ENCODE data around the gene WFIKKN2.

Gene WFIKKN2

GRCh38 chr17:50847566-50847965 is 12.2 kb downstream of the WFIKKN2 start:
- ChIA-PET POLR2A (interaction anchor here (1.1 kb wide), 1 partner anchor 106 kb away, joined by 3 read pairs; no protein-coding TSS in a partner anchor), CTCF (interaction anchor here (0.6 to 14.0 kb wide), 4 partner anchors 63 to 306 kb away, joined by 3 to 329 read pairs (median 122); partner anchors contain the start of gene NME1)
- TF ChIP-seq ZNF19 (tag by site-specific recombination; IDR thresholded peaks at IDR 0.05; ENCODE audit: low read depth): no peak
- TF ChIP-seq ZNF292 (tag by site-specific recombination; IDR thresholded peaks at IDR 0.05; ENCODE audit: borderline replicate concordance, low read depth): no peak
- no peak for TF ChIP-seq RBAK (tag by site-specific recombination; IDR thresholded peaks at IDR 0.05)
- Histone ChIP-seq H3K36me3 (ENCODE audit: control insufficient read depth in 2 of 2, insufficient read depth in 1 of 2, low read length in 2 of 2) (no peaks in the 10 kb centered on the region), H3K4me1 (ENCODE audit: control insufficient read depth, insufficient read depth, low read length) (no peaks in the 10 kb centered on the region), H3K4me3 (ENCODE audit: low read depth, low read length) (no peak overlapping the region), H3K9me3 (ENCODE audit: control insufficient read depth, insufficient read depth, low read depth, low read length) (no peaks in the 10 kb centered on the region), H3K27ac (ENCODE audit: extremely low read depth, low read depth, low read length) (no peak overlapping the region)

GRCh38 chr17:50848039-50848438 is 12.7 kb downstream of the WFIKKN2 start:
- Histone ChIP-seq H3K4me3 (ENCODE audit: low read depth, low read length) (no peak overlapping the region), H3K9me3 (ENCODE audit: control insufficient read depth, insufficient read depth, low read depth, low read length) (no peaks in the 10 kb centered on the region), H3K4me1 (ENCODE audit: control insufficient read depth, insufficient read depth, low read length) (no peaks in the 10 kb centered on the region), H3K27ac (ENCODE audit: extremely low read depth, low read depth, low read length) (no peak overlapping the region), H3K36me3 (ENCODE audit: control insufficient read depth in 2 of 2, insufficient read depth in 1 of 2, low read length in 2 of 2) (no peaks in the 10 kb centered on the region)
- POLR2A ChIA-PET: interaction anchor here (1.1 to 2.9 kb wide), 2 partner anchors 19 to 106 kb away, joined by 3 to 13 read pairs; partner anchors contain the start of gene TOB1
- TF ChIP-seq YY1 (tag by site-specific recombination; IDR thresholded peaks at IDR 0.05) (no peak), OVOL3 (tag by site-specific recombination; IDR thresholded peaks at IDR 0.05) (no peak), ZNF175 (tag by site-specific recombination; IDR thresholded peaks at IDR 0.05) (no peak), ZNF518A (tag by site-specific recombination; conservative IDR thresholded peaks at IDR 0.05; ENCODE audit: low read depth) (no peak), GLIS1 (tag by site-specific recombination; IDR thresholded peaks at IDR 0.05) (no peak), ZNF19 (tag by site-specific recombination; IDR thresholded peaks at IDR 0.05; ENCODE audit: low read depth) (no peak), ZNF280D (tag by site-specific recombination; IDR thresholded peaks at IDR 0.05) (no peak)
- CTCF ChIA-PET: interaction anchor here (0.6 to 14.0 kb wide), 7 partner anchors 31 to 305 kb away, joined by 3 to 329 read pairs (median 3); partner anchors contain the start of gene NME1

- POLR2A ChIA-PET: interaction anchor here (2.9 kb wide), 1 partner anchor 18 kb away, joined by 13 read pairs; the partner anchor contains the start of gene TOB1
- Histone ChIP-seq H3K9me3 (ENCODE audit: control insufficient read depth, insufficient read depth, low read depth, low read length) (no peaks in the 10 kb centered on the region), H3K36me3 (ENCODE audit: control insufficient read depth in 2 of 2, insufficient read depth in 1 of 2, low read length in 2 of 2) (no peaks in the 10 kb centered on the region), H3K4me1 (ENCODE audit: control insufficient read depth, insufficient read depth, low read length) (no peaks in the 10 kb centered on the region), H3K4me3 (ENCODE audit: low read depth, low read length) (no peak overlapping the region), H3K27ac (ENCODE audit: extremely low read depth, low read depth, low read length) (no peak overlapping the region)
- CTCF ChIA-PET: interaction anchor here (0.6 to 14.0 kb wide), 8 partner anchors 14 to 212 kb away, joined by 3 to 329 read pairs (median 3); no protein-coding TSS in a partner anchor
- TF ChIP-seq ZSCAN16 (tag by site-specific recombination; IDR thresholded peaks at IDR 0.05) (no peak), ZNF416 (tag by site-specific recombination; IDR thresholded peaks at IDR 0.05) (no peak), INSM2 (tag by site-specific recombination; IDR thresholded peaks at IDR 0.05) (no peak), ZNF670 (tag by site-specific recombination; IDR thresholded peaks at IDR 0.05; ENCODE audit: low read depth) (no peak), ZNF433 (tag by site-specific recombination; IDR thresholded peaks at IDR 0.05; ENCODE audit: low read depth) (no peak), ZNF501 (tag by site-specific recombination; IDR thresholded peaks at IDR 0.05) (no peak), OVOL3 (tag by site-specific recombination; IDR thresholded peaks at IDR 0.05) (no peak), ZNF292 (tag by site-specific recombination; IDR thresholded peaks at IDR 0.05; ENCODE audit: borderline replicate concordance, low read depth) (no peak), ZBTB48 (tag by site-specific recombination; IDR thresholded peaks at IDR 0.05) (no peak), BCL6B (tag by site-specific recombination; IDR thresholded peaks at IDR 0.05) (no peak), ZNF776 (tag by site-specific recombination; IDR thresholded peaks at IDR 0.05; ENCODE audit: borderline replicate concordance) (no peak), ZNF140 (tag by site-specific recombination; IDR thresholded peaks at IDR 0.05) (no peak), ZNF548 (tag by site-specific recombination; IDR thresholded peaks at IDR 0.05) (no peak)
Observed at GRCh38 chr17:50848711-50849110, 13.3 kb downstream of the WFIKKN2 start.

Data from HEK293 (cell line).